PC-3 (cell line): Measurements from ENCODE around the gene CDH4.

Source experiments
- CTCF ChIP-seq: fragments of 300-600 bp; sonication (generic); conservative IDR thresholded peaks from 2 replicates; pipeline ENCODE4 v1.5.1; 2017; ENCODE audit warnings: antibody characterized with exemption, low read depth, mild to moderate bottlenecking, low read length
- EZH2 ChIP-seq: fragments of 300-600 bp; sonication (generic); IDR thresholded peaks from one replicate; pipeline ENCODE4 v1.6.1; 2017; ENCODE audit warnings: antibody characterized with exemption, mild to moderate bottlenecking, low read length; ENCODE audit not compliant: unreplicated experiment
- EZH2phosphoT487 ChIP-seq: fragments of 300-600 bp; sonication (generic); IDR thresholded peaks from 2 replicates; pipeline ENCODE4 v1.6.1; 2018; ENCODE audit warnings: mild to moderate bottlenecking, antibody characterized with exemption, low read length, borderline replicate concordance

DNA sequence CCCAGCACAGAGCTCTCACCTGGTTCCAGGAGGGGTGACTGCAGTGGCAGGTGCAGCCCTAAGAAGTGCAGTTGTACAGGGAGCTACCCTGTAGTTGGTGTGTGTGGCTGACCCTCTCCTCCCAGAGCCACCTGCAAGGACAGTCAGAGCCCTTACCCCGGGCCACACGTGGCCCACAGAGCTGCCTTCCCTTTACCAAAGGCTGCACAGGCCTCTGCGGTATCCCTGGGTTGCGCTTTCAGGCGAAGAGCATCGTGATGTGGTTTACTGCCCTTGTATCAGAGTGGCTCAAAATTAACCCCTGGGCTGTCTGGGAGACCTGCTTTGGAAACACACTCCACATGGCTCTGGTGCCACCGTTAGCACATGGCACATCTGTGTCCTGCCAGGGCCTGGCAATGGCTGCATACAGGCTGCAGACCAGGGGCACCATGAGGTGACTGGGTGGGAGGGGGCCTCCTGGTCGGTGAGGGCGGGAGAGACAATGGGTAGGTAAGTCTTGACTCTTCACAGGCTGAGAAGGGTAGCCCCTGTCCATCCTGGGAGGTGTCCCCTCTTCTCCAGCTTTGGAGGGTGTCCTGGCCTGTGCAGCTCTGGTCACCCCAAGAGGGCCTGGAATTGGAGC, 81.5 kb downstream of the CDH4 start:
- no peak for TF ChIP-seq CTCF
- TF ChIP-seq EZH2 = no peak
- no peak for TF ChIP-seq EZH2phosphoT487
